GM19463 (cell line): ENCODE measurements around the gene KRTAP2-3.
"Not testable (repeated sequence)": the region's sequence is repeated elsewhere in the genome, so short reads cannot be mapped to it uniquely, and the experiment has no call there.

Source experiments
- ATAC-seq: cut with Tn5 transposase; IDR thresholded peaks from one replicate; pipeline ENCODE4 v1.9.1; 2021; ENCODE audit warnings: mild to moderate bottlenecking, moderate library complexity; ENCODE audit not compliant: unreplicated experiment

The KRTAP2-3 gene, protein sequence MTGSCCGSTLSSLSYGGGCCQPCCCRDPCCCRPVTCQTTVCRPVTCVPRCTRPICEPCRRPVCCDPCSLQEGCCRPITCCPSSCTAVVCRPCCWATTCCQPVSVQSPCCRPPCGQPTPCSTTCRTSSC

GRCh38 chr17:41060052-41060604, at the start of gene KRTAP2-3:
Gene KRTAP2-3, minus strand, starts transcription at chr17:41060114. Its CDS starts 64 bp downstream, at chr17:41060050.
- no peak for ATAC-seq

- not testable (repeated sequence) for ATAC-seq
Measured at GRCh38 chr17:41108728-41109386, 48.9 kb upstream of the KRTAP2-3 start.

DNA sequence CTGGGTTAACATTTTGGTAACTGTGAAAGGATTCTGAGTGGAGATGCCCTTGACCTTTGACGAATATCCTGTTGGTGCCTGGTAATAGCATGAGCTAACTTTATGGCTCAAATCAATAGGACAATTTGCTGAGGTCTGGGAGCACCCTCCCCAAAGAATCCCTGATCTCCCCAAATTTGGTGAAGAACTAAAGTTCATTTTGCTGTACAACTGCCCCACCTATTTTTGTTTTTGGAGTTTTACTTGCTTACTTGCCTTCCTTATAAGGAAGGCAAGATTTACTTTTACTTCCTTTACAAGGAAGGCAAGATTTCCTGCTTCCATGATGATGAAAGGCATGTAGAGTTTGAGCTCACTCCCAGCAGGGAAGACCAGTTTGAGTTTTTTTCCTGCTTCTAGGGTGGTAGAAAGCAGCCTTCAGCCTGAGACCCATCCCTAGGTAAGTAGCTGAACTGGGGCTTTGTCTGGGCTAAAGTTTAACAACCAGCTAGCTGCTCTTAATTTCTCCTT, 48.1 kb upstream of the KRTAP2-3 start:
- no peak for ATAC-seq

GRCh38 chr17:41105347-41105746, 45.4 kb upstream of the KRTAP2-3 start, which contains the start of gene KRTAP4-9:
Gene KRTAP4-9, plus strand, starts transcription at chr17:41105389. Its CDS starts 0 bp downstream, at chr17:41105389.
- ATAC-seq: not testable (repeated sequence)

DNA sequence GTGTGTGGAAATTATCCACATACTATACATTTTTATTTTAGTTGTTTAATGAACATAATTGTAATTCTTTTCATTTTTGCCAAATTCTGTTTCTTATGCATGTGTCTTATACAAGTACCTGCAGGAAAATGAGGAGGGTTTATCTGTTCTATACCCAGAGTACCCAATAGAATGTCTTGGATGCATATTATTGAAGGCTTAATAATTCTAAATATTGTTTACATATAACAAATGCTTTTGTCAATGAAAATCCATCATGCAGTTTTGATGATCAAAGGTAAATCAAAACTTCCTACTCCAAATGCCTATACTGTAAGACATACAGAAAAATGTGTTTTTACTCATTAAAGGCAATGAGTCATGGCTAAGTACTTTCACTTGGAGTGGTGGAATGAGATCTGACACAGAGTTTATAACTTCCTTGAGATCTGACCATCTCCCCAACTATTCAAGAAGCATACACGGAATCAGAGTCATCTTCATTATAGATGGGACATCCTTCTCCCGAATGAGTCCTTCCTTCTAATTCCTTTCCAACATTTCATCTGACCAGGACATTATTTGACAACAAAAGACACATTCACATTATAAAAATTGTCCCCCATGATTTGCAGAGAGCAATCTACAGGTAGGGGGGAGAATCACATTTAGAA, 44.6 kb upstream of the KRTAP2-3 start:
- not testable (repeated sequence) for ATAC-seq

GRCh38 chr17:41103896-41104295, 44.0 kb upstream of the KRTAP2-3 start:
- ATAC-seq: no peak

DNA sequence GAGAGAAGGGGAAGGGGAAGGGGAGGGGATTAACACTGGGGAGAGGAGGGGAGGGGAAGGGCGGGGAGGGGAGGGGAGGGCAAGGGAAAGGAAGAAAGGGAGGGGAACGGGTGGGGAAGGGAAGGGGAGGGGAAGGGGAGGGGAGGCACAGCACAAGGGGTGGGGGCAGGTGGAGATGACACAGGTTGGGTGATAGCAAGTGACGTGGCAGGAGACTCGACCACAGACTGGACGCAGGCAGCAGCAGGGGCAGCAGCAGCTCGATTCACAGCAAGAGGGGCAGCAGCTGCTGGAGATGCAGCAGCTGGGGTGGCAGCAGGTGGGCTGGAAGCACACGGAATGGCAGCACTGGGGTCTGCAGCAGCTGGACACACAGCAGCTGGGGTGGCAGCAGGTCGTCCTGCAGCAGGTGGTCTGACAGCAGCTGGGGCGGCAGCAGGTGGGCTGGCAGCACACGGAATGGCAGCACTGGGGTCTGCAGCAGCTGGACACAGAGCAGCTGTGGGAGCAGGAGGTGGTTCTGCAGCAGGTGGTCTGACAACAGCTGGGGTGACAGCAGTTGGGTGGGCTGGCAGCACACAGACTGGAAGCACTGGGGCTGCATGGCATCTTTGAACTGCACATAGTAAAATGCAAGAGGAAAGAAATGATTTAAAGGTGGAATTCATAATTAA, 41.8 kb upstream of the KRTAP2-3 start, which contains the start of gene KRTAP4-16:
Gene KRTAP4-16 (minus strand): TSS at position 624 of the 674 bp plus-strand sequence. CDS start 0 bp downstream, at position 624.
- ATAC-seq: no peak

DNA sequence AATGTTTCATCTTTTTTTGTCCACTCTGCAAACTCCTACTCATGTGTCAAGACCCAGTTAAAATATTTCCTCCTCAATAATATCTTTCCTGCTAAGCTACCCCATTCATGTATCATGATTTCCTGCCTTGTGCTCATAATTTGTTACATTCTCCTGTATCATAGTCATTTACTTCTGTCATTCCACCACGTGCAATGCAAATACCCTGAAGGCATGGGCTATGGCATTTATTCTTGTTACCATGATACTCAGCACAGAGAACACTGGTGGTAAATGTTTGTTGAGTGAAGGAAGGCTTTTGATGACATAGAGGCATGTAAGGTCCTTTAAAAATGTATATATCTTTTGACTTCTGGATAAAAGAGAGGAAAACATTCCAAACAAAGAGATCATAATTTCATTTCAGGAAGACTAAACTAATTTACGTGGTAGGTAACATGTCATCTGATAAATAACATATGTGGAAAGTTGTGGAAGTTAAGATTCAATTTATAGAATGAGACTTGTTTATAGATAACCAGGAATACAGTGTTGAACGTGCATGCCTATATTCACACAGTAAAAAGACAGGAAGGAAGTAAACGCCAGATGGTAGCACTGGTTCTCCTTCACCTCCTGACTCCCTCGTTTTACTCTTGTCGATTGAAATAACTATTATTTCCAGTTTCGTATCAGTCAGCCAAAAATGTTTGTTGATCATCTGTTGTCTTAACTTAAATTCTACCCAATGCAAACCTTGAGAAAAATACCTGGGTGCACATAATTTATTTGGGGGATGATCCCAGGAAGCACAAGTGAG, 40.0 kb upstream of the KRTAP2-3 start:
- not testable (repeated sequence) for ATAC-seq

GRCh38 chr17:41098481-41098880, 38.6 kb upstream of the KRTAP2-3 start:
- no peak for ATAC-seq

- no peak for ATAC-seq
Measured at GRCh38 chr17:41098042-41098441, 38.1 kb upstream of the KRTAP2-3 start, which contains the start of gene KRTAP4-8. Gene KRTAP4-8, minus strand, starts transcription at chr17:41098142. Its CDS starts 58 bp downstream, at chr17:41098084.

DNA sequence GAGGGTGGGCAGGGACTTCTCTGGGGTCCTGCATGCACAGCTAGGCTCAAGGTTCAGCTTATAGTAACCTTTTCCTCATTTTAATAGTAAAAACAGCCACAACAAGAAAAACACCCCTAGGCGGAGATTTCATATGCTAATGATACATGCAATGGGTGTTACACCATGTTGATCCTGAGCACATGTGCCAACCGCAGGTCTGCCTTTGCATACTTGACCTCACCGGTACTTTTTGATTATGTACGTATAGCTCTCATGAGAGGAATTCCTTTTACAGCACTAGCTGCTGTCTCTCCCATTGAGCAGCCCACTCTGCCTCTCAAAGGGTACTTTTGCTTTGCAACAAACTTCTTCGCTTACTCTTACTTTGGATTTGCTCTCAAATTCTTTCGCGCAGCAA, 36.1 kb upstream of the KRTAP2-3 start:
- ATAC-seq: no peak

GRCh38 chr17:41088760-41089352, 28.9 kb upstream of the KRTAP2-3 start:
- not testable (repeated sequence) for ATAC-seq

- ATAC-seq: not testable (repeated sequence)
Measured at GRCh38 chr17:41084100-41084856, 24.4 kb upstream of the KRTAP2-3 start, which contains the start of gene KRTAP4-7. Gene KRTAP4-7, plus strand, starts transcription at chr17:41084150. Its CDS starts 57 bp downstream, at chr17:41084207.

- not testable (repeated sequence) for ATAC-seq
Measured at GRCh38 chr17:41083427-41083826, 23.5 kb upstream of the KRTAP2-3 start.

DNA sequence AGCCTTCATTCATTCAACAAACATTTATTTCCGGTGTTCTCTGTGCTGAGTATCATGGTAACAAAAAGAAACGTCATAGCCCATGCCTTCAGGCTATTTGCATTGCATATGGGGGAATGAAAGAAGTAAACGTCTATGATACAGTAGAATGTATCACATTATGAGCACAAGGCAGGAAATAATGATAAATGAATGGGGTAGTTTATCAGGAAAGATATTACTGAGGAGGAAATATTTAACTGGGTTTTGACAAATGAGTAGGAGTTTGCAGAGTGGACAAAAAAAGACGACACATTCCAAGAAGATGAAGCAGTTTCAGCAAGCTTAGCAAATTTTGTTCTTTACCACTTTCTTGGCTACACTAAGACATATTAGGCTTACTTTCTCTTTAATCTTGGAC, 22.7 kb upstream of the KRTAP2-3 start:
- no peak for ATAC-seq

GRCh38 chr17:41076788-41077187, 16.9 kb upstream of the KRTAP2-3 start:
- ATAC-seq: no peak

DNA sequence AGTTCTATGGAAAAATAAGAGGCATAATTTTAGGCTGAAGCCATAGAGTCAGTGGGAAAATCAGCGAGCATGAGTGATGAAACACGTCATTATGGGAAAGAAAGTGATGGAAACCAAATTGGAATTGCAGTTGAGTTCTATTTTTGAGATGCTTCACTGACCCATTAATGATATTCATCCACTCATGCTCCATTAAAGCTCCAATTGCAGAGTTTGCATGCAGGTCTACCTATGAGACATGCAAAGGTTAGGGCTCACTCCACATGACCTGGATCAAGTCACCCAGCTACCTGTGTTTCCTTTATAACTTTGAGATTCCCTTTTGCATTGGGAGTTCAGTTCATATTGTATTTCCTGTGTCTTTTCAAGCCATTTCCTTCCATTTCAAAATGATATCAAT, 13.8 kb upstream of the KRTAP2-3 start:
- no peak for ATAC-seq

DNA sequence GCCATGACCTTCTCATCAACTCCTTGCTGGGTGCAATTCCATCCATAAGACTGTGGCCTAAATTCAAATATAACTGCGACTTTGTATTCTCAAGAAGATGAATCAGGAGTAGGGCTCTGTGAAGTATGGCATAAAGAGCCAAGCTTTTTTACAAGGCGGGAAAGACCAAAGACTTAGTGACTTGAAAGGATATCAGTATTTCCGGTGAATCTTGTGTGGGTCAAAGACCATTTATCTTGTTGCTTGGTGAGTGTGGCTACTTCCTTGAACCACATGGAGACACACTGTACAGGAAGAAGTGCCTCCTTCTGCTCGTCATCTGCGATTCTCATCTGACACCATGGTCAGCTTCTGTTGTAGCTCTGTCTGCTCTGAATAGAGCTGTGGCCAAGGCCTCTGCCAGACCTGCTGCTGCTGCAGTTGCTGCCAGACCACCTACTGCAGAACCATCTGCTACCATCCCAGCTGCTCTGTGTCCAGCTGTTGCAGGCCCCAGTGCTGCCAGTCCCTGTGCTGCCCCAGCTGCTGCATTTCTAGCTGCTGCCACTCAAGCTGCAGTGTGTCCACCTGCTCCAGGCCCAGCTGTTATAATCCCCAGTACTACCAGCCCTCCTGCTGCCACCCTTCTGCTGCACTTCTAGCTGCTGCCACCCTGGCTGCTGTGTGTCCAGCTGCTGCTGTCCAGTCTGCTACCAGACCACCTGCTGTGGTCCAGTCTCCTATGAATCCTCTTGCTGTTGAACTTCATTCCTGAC, 11.9 kb upstream of the KRTAP2-3 start:
- ATAC-seq: no peak
